HG02642 (cell line): ENCODE results near the gene ANKIB1.
"Not testable (repeated sequence)": the region's sequence is repeated elsewhere in the genome, so short reads cannot be mapped to it uniquely, and the experiment has no call there.

Source experiments
- ATAC-seq: cut with Tn5 transposase; IDR thresholded peaks from one replicate; pipeline ENCODE4 v1.9.1; 2021; ENCODE audit warnings: mild to moderate bottlenecking; ENCODE audit not compliant: unreplicated experiment, poor library complexity

ANKIB1 gene

GRCh38 chr7:92313055-92313454 lies 67.3 kb downstream of the ANKIB1 start:
- ATAC-seq: no peak

DNA sequence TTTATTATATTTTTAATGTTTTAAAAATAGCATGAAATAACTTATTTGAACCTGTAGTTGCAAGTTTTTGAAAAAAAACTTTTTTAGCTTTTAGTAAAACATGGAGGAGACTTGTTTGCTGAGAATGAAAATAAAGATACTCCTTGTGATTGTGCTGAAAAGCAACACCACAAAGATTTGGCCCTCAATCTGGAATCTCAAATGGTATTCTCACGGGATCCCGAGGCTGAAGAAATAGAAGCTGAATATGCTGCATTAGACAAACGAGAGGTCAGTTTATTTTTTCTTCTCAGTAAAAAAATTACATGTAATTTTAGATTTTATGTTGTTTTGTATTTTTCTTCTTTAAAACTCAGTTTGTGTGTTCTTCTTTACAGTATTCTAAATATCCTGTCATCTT lies 73.5 kb downstream of the ANKIB1 start:
- no peak for ATAC-seq

- ATAC-seq: no peak
Observed at GRCh38 chr7:92325173-92325572, 79.4 kb downstream of the ANKIB1 start.

- ATAC-seq: no peak
Observed at GRCh38 chr7:92325858-92326257, 80.1 kb downstream of the ANKIB1 start.

DNA sequence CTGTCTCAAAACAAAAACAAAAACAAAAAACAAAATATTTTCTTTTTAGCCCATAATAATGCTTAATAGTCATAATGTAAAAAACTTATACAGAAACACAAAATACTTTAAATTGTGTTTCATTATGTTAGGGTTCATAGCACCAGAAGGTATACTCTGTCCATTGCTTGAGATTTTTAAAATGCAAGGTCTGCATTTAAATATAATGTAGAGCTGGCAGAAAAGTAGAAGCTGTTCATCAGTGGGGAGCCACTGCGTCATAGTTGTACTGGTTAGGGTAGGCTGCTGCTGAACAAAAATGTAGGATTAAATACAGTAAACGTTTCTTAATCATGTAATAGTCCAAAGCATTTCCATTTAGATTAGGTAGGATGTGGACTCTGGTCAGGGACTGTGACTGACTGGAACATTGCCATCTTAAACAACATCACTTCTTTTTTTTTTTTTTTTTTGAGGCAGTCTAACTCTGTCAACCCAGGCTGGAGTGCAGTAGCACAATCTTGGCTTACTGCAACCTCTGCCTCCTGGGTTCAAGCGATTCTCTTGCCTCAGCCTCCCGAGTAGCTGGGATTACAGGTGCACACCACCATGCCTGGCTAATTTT lies 85.2 kb downstream of the ANKIB1 start:
- ATAC-seq: no peak

DNA sequence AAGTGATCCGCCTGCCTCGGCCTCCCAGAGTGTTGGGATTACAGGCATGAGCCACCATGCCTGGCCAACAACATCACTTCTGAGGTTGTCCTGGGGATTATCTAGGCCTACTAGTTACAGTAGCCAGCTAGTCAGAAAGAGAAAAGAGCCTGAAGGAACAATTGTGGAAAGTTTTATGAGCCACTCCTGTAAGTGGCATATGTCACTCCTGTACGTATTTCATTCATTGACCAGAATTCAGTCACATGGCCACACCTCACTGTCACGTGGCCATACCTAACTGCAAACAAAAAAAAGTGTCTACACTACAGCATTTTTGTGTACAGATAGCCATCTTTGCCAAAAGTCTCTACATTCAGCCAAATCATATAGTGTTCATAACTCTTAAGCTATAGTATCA lies 85.7 kb downstream of the ANKIB1 start:
- no peak for ATAC-seq

DNA sequence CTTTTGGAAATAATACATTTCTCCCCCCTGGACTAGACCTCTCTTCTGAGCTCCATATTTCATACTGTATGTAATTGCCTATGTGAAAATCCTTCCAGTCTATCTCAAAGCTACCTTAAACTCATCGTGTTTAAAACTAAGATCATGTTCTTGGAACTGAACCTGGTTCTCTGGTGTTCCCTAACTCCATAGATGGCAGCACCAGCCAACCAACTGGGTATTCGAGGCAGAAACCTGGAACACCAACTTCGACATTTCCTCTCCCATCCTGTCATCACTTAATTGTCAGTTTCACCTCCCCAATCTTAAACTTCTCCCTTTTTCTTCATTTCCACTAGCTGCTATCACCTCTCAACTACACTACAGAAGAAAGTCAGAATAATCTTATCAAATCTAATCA lies 87.0 kb downstream of the ANKIB1 start:
- no peak for ATAC-seq

- ATAC-seq: no peak
Observed at GRCh38 chr7:92333866-92334265, 88.1 kb downstream of the ANKIB1 start.

DNA sequence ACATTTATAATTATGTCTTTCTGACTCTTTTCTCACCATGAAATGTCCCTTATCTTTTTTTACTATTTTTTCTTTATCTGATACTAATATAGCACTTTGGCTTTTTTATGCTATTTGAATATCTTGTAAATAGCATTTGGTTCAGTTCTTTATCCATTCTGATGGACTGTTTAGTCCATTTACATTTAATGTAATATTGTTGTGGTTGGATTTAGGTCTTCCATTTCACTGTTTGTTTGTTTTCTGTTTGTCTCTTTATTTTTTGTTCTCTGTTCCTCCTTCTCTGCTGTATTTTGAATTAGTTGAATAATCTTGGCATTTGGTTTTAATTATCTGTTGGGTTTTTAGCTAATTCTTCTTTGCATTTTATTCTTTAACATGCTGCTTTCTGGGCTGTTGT lies 89.8 kb downstream of the ANKIB1 start:
- no peak for ATAC-seq

GRCh38 chr7:92336662-92337340 lies 91.0 kb downstream of the ANKIB1 start:
- no peak for ATAC-seq

DNA sequence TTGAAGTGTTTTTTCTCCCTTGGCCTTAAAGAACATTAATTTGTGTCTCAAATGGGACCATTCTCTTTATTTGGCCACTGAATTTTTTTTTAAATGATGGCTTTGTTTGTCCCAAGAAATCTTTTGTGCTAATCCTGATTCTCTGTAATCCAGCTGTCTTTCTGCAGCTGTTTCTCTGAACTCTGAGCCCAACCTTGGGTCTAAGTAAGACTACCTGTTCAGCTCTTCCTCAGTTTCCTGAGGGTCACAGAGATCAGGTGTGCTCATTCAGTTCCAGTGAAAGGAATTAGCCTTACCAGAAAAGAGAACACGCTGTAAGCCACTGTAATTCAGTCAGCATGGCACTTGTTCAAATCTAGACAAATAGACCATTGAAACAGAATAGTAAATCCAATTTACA lies 94.2 kb downstream of the ANKIB1 start:
- ATAC-seq: no peak

DNA sequence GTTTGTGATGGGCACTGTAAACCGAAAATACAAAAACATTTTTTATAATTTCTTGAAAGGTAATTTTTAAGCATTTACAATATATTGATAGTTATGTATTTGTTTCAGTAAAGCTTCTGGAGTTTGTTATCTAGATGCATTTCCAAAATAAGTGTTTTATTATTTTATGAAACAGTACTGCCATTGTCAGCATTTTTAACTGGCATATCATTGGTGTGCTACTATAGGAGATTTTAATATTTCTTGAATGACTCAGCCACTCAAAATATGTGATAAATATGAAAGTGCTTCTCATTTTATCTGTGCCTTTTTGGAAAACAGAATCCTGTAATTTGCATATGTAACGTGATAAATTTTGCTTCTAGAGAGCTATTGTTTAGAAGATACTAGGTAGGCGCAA lies 97.9 kb downstream of the ANKIB1 start:
- no peak for ATAC-seq

DNA sequence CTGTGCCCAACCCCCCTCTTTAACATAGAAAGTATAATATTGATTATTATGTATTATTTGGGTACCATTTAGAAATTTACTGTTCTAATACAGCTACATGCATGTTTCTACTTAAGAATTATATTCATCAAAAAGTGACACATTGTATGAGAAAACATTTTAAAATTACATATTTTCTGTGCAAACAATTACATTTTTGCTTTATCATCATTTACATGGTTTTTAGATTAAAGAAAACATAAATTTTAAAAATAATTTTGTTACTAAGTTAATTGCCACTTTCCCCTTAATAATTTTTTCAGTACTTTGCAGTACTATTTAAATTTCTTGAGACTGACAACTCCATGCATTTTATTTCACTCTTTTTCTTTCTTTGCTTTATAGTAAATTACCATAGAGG lies 106.2 kb downstream of the ANKIB1 start:
- no peak for ATAC-seq

DNA sequence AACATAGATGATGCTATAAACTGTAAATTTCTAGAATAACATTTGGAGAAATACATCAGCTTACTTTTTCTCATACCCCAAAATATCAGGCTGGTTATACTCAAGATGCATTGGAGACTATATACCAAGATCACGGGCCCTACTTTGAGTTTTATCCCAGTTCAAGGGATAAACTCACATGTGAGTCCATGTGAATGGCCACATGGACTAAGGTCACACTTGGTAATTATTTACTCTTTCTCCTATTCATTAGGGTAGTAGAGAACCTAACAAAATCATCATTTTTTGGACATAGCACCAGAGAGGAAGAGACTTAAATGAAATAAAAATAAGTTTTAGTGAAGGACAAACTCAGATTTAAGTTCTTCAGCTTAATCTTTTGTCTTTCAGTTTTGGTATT lies 108.4 kb downstream of the ANKIB1 start:
- no peak for ATAC-seq

- no peak for ATAC-seq
Observed at GRCh38 chr7:92356406-92356805, 110.6 kb downstream of the ANKIB1 start.

DNA sequence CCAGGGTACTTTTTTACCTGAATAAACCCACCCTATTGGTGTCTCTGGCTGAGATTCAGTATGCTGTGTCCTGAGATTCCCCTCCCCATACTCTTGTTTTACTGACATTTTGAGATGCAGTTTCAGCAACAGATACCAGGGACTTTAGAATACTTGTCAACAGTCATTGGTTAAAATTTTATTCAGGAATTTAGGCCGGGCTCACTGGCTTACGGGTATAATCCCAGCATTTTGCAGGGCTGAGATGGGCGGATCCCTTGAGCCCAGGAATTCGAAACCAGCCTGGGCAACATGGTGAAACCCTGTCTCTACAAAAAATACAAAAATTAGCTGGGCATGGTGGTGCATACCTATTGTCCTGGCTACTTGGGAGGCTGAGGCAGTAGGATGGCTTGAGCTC lies 111.5 kb downstream of the ANKIB1 start:
- no peak for ATAC-seq

GRCh38 chr7:92359179-92359578 lies 113.4 kb downstream of the ANKIB1 start:
- ATAC-seq: not testable (repeated sequence)

DNA sequence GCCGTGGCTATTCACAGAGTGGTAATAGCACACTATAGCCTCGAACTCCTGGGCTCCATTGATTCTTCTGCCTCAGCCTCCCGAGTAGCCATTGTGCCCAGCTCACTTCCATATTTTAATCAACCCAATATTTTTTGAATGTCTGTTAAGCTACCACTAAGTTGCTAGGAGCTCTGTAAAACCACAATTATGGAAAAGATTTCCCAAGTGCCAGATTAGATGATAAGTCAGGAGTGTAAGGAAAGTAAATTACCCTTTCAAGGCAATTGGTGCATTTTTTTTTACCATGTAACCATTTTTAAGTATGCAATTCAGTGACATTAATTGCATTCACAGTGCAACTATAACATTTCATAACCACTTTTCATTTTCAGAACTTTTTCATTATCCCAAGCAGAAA lies 114.0 kb downstream of the ANKIB1 start:
- ATAC-seq: no peak

DNA sequence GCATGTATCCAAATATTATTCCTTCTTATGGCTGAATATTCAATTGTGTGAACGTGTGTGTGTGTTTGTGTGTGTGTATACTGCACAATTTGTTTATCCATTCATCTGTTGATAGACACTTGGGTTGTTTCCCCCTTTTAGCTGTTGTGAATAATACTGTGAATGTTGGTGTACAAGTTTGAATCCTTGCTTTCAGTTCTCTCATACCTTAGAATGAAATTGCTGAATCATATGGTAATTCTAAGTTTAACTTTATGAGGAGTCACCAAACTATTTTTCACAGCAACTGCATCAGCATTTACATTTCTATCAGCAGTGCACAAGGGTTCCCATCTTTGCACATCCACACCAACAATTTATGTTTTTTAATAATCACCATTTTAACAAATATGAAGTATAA lies 114.6 kb downstream of the ANKIB1 start:
- ATAC-seq: no peak

DNA sequence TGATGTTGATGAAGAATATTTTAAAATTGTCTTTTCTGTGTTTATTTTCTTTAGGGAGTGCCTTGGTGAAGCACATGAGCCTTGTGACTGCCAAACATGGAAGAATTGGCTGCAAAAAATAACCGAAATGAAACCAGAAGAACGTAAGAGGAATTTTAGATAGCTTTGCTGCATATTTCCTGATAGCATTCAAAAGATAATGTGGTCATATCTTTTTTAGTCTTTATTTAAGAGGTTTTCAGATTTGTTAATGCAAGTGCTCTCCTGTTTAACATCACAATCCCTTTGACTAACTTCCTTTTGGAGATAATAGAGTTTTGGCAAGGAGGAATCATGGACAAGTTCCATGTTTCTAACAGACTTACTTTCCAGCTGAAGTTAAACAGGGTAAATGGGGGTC lies 116.4 kb downstream of the ANKIB1 start:
- ATAC-seq: no peak

DNA sequence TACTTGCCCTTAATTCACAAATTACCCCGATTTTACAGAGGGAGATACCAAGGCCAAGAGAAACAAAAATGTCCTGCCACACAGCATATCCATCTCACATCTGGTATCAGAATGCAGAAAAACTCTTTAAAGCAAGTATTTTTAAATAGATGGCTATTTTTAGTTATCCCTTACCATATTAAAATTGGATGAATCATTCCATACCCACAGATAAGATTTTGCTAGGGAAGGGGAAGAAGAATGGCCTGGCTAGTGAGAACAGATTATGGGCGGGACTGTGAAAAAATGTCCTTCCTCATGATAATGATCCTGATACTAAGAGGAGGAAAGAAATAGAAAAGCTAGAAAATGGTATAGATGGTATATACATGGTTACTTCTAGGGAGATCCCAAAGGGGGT lies 121.0 kb downstream of the ANKIB1 start:
- ATAC-seq: no peak

- no peak for ATAC-seq
Observed at GRCh38 chr7:92368741-92369140, 123.0 kb downstream of the ANKIB1 start.
